ENCODE results near the gene CCDC13. TPM values are rescaled to one million over a fixed set of nuclear protein-coding genes. Genes with fewer than 3 reads are reported as not detected.

CCDC13 gene
- total RNA-seq, 1 experiment from 2014 or later, result 0.82 TPM

DNA sequence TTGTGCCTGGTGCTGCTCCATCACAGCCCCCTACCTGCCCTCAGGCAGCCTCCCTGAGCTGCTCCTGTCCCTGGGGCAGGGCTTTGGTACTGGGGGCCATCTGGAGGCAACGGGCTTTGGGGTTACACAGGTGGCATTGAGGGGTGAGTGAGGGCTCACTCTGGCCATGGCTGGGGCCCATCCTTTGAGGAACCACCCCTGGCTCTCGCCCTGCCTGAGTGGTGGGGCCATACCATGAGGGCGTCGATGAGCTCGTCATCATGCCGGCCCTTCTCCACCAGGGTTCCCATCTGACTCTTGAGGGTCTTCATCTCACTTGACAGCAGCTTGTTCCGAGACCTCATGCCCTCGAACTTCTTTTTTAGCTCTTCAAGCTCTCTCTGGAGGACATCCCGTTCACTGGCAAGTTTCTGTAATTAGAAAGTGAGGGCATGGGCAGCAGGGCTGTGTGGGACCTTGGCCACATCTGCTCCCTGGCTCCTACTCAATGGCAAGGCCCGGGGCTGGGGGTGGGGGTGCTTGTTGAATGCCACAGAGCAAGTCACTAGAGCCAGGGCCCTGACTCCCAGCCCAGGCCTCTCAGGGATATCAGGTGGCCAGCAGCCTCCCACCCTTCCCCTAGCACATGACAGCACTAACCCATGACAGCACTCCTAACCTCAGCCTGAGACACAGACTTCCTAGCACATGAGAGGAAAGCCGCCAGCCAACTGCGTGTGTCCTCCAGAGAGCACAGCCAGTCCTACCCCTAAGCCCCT is 33.5 kb downstream of the CCDC13 start:
- POLR2A ChIA-PET, result no interaction called here
- in situ Hi-C loops (cut with HindIII; ENCODE audit: low pct_unique_long_range_greater_than_20kb, low sequenced_read_pairs), result no loop called here
- TF ChIP-seq POLR2AphosphoS5 (IDR thresholded peaks at IDR 0.05; ENCODE audit: low read depth, low read length), result no peak
- TF ChIP-seq, protein P1, sequence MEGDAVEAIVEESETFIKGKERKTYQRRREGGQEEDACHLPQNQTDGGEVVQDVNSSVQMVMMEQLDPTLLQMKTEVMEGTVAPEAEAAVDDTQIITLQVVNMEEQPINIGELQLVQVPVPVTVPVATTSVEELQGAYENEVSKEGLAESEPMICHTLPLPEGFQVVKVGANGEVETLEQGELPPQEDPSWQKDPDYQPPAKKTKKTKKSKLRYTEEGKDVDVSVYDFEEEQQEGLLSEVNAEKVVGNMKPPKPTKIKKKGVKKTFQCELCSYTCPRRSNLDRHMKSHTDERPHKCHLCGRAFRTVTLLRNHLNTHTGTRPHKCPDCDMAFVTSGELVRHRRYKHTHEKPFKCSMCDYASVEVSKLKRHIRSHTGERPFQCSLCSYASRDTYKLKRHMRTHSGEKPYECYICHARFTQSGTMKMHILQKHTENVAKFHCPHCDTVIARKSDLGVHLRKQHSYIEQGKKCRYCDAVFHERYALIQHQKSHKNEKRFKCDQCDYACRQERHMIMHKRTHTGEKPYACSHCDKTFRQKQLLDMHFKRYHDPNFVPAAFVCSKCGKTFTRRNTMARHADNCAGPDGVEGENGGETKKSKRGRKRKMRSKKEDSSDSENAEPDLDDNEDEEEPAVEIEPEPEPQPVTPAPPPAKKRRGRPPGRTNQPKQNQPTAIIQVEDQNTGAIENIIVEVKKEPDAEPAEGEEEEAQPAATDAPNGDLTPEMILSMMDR (IDR thresholded peaks at IDR 0.05), result no peak
- TF ChIP-seq SIN3A (IDR thresholded peaks at IDR 0.05; ENCODE audit: borderline replicate concordance, insufficient read depth, low read depth, low read length), result no peak
- TF ChIP-seq, protein P2, sequence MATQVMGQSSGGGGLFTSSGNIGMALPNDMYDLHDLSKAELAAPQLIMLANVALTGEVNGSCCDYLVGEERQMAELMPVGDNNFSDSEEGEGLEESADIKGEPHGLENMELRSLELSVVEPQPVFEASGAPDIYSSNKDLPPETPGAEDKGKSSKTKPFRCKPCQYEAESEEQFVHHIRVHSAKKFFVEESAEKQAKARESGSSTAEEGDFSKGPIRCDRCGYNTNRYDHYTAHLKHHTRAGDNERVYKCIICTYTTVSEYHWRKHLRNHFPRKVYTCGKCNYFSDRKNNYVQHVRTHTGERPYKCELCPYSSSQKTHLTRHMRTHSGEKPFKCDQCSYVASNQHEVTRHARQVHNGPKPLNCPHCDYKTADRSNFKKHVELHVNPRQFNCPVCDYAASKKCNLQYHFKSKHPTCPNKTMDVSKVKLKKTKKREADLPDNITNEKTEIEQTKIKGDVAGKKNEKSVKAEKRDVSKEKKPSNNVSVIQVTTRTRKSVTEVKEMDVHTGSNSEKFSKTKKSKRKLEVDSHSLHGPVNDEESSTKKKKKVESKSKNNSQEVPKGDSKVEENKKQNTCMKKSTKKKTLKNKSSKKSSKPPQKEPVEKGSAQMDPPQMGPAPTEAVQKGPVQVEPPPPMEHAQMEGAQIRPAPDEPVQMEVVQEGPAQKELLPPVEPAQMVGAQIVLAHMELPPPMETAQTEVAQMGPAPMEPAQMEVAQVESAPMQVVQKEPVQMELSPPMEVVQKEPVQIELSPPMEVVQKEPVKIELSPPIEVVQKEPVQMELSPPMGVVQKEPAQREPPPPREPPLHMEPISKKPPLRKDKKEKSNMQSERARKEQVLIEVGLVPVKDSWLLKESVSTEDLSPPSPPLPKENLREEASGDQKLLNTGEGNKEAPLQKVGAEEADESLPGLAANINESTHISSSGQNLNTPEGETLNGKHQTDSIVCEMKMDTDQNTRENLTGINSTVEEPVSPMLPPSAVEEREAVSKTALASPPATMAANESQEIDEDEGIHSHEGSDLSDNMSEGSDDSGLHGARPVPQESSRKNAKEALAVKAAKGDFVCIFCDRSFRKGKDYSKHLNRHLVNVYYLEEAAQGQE (IDR thresholded peaks at IDR 0.05; ENCODE audit: insufficient read depth in 1 of 2, low read depth in 2 of 2, low read length in 1 of 2), result no peak
- TF ChIP-seq TCF7L2 (IDR thresholded peaks at IDR 0.05; ENCODE audit: low read depth, low read length), result no peak
- intact Hi-C loops (cut with micrococcal nuclease; ENCODE audit: unreplicated experiment), result loop anchor here (5.0 kb wide), 1 partner anchor 87 kb away; the partner anchor contains the start of gene ZBTB47
- no TSS peak for BruUV-seq (replicated peaks)
- no peaks in the 10 kb centered on the region for H3K36me3 ChIP-seq (ENCODE audit: control insufficient read depth, insufficient read depth, low read length)
- no peak overlapping the region for H3K4me3 ChIP-seq (ENCODE audit: low read depth in 2 of 2, low read length in 2 of 2)
- no peak overlapping the region for H3K27ac ChIP-seq (ENCODE audit: low read length)
- CTCF ChIA-PET, result no interaction called here
- ATAC-seq (no peak), DNase-seq (ENCODE audit: low read depth, low spot score) (no peak)
- H3K9me3 ChIP-seq (ENCODE audit: control insufficient read depth, insufficient read depth, low read depth, low read length), result no peaks in the 10 kb centered on the region
- no peaks in the 10 kb centered on the region for H3K27me3 ChIP-seq (ENCODE audit: control insufficient read depth, insufficient read depth, low read length)
- no peaks in the 10 kb centered on the region for H3K4me1 ChIP-seq (ENCODE audit: control insufficient read depth, insufficient read depth, low read length)

DNA sequence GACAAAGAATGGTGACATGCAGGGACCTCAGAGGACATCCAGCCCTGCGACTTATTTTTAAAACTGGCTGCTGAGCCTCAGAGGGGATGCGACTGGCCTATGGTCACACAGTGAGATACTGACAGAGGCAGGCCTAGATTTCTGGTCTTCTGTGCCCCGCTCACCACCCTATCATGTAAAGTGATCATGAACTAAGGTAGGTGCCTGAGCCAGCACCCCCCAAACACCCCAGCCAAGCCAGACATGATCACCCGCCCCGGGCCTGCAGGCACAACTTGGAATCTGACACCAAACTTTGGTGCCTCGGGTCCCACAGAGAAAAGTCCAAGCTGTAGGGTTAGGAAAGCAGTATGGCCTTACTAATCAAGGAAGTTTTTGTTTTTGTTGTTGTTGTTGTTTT is 36.5 kb downstream of the CCDC13 start:
- no TSS peak for BruUV-seq (replicated peaks)
- Histone ChIP-seq H3K27ac (ENCODE audit: low read length) (no peak overlapping the region), H3K27me3 (ENCODE audit: control insufficient read depth, insufficient read depth, low read length) (no peaks in the 10 kb centered on the region), H3K36me3 (ENCODE audit: control insufficient read depth, insufficient read depth, low read length) (no peaks in the 10 kb centered on the region), H3K4me1 (ENCODE audit: control insufficient read depth, insufficient read depth, low read length) (no peaks in the 10 kb centered on the region), H3K9me3 (ENCODE audit: control insufficient read depth, insufficient read depth, low read depth, low read length) (no peaks in the 10 kb centered on the region), H3K4me3 (ENCODE audit: low read depth in 2 of 2, low read length in 2 of 2) (no peak overlapping the region)
- in situ Hi-C loops (cut with HindIII; ENCODE audit: low pct_unique_long_range_greater_than_20kb, low sequenced_read_pairs), result no loop called here
- no peak for TF ChIP-seq TCF7L2 (IDR thresholded peaks at IDR 0.05; ENCODE audit: low read depth, low read length)
- TF ChIP-seq, protein P2 (IDR thresholded peaks at IDR 0.05; ENCODE audit: insufficient read depth in 1 of 2, low read depth in 2 of 2, low read length in 1 of 2), result no peak
- TF ChIP-seq, protein P1 (IDR thresholded peaks at IDR 0.05), result no peak
- TF ChIP-seq POLR2AphosphoS5 (IDR thresholded peaks at IDR 0.05; ENCODE audit: low read depth, low read length), result no peak
- TF ChIP-seq SIN3A (IDR thresholded peaks at IDR 0.05; ENCODE audit: borderline replicate concordance, insufficient read depth, low read depth, low read length), result no peak
- ChIA-PET CTCF (no interaction called here), POLR2A (no interaction called here)
- DNase-seq (ENCODE audit: low read depth, low spot score), result no peak
- ATAC-seq, result no peak
- intact Hi-C loops (cut with micrococcal nuclease; ENCODE audit: unreplicated experiment), result no loop called here
